ENCODE results near the gene SAMHD1. TPM values are rescaled to one million over a fixed set of nuclear protein-coding genes. Genes with fewer than 3 reads are reported as not detected.

The SAMHD1 gene
- total and polyA plus RNA-seq, 9 of the 15 experiments (the other 6 are each of a cell fraction or from before 2014, with no cell fraction given), result 6.8 to 20.4 (median 14.8) TPM

DNA sequence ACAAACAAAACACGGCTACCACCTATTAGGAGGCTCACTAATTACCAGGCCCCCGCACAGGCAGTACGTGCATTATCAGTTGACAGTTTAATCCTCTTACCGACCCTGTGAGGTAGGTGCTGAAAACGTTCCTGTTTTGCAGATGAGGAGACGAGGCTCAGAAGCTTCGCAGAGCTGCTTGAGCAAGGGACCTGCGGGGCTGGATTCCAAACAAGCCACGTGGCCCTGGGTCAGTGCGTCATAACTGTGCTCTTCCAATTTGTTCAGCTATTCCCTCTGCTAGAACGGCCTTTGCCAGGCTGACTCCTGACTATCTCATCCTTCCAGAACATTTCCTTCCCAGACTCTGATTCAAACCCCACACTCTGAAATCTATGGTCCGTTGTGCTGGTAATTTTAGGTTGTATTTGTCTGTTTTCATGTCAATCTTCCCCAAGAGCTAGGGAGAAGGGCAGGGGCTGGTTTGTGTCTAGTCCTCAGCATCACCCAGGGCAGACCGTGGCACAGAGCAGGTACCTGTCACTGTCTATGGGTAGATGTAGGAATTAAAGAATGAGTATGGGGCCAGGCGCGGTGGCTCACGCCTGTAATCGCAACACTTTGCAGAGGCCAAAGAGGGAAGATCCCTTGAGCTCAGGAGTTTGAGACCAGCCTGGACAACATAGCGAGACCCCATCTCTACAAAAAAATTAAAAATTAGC lies 104.3 kb downstream of the SAMHD1 start (continued):
- TF ChIP-seq L3MBTL2 (IDR thresholded peaks at IDR 0.05) (0 out of 2 replicates have a peak, but pooled peaks have one; percentile 34), ZNF121 (CRISPR knock-in tag; conservative IDR thresholded peaks at IDR 0.05) (peak; percentile 93), ZKSCAN8 (CRISPR knock-in tag; IDR thresholded peaks at IDR 0.05) (no peak), DACH1 (IDR thresholded peaks at IDR 0.05; ENCODE audit: partially characterized antibody) (no peak), RNF2 (IDR thresholded peaks at IDR 0.05) (no peak), CREM (IDR thresholded peaks at IDR 0.05; ENCODE audit: low read depth) (no peak)
- TF ChIP-seq, protein P1, sequence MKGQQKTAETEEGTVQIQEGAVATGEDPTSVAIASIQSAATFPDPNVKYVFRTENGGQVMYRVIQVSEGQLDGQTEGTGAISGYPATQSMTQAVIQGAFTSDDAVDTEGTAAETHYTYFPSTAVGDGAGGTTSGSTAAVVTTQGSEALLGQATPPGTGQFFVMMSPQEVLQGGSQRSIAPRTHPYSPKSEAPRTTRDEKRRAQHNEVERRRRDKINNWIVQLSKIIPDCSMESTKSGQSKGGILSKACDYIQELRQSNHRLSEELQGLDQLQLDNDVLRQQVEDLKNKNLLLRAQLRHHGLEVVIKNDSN (CRISPR knock-in tag; IDR thresholded peaks at IDR 0.05), result peak; percentile 68
- TF ChIP-seq, protein P2, sequence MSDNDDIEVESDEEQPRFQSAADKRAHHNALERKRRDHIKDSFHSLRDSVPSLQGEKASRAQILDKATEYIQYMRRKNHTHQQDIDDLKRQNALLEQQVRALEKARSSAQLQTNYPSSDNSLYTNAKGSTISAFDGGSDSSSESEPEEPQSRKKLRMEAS (CRISPR knock-in tag; IDR thresholded peaks at IDR 0.05), result peak; percentile 73

DNA sequence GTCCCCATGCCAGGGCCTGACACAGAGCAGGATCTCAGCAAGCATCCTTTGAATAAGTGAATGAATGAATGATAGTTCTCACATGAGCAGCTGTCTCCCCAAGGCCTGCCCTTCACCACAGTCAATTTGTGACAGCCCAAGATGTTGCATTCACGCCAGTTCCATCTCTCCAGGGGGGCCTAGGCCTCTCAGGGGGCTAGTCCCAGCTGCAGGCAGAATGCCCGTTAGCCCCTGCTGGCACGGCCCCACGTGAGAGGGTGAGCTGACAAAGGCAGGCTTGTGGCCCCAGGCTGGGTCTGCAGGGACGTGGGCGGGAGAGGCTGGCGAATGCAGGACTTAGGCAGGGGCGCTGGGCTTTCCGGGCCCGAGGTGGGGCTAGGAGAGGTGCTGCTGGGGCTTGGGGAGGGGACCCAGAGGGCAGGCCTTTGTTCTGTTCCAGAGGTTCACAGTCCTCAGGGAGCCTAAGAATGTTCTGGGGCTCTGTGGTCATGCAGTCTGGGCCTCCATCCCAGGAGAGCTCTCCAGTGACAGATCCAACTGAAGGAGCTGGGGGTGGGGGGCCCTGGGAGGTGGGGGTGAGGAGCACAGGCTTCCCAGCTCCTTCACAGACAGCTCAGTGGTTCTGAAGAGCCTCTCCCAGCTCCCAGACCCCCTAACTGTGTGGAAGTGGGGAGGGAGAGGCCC lies 106.1 kb downstream of the SAMHD1 start:
- in situ Hi-C loops (cut with MboI) (no loop called here), intact Hi-C loops (cut with micrococcal nuclease) (no loop called here)
- no peak overlapping the region for H3K27ac ChIP-seq (ENCODE audit: extremely low read depth, low read depth, low read length)
- 0 out of 2 replicates have a peak, but pooled peaks have one; percentile 49 for TF ChIP-seq POLR2G (IDR thresholded peaks at IDR 0.05; ENCODE audit: low read depth, low read length)
- peak; percentile 77 for TF ChIP-seq ZNF24 (IDR thresholded peaks at IDR 0.05)
- TF ChIP-seq, protein P3, sequence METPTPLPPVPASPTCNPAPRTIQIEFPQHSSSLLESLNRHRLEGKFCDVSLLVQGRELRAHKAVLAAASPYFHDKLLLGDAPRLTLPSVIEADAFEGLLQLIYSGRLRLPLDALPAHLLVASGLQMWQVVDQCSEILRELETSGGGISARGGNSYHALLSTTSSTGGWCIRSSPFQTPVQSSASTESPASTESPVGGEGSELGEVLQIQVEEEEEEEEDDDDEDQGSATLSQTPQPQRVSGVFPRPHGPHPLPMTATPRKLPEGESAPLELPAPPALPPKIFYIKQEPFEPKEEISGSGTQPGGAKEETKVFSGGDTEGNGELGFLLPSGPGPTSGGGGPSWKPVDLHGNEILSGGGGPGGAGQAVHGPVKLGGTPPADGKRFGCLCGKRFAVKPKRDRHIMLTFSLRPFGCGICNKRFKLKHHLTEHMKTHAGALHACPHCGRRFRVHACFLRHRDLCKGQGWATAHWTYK (CRISPR knock-in tag; IDR thresholded peaks at IDR 0.05), result no peak
- TF ChIP-seq ZC3H4 (CRISPR knock-in tag; IDR thresholded peaks at IDR 0.05; ENCODE audit: borderline replicate concordance), result no peak
- TF ChIP-seq, protein P4, sequence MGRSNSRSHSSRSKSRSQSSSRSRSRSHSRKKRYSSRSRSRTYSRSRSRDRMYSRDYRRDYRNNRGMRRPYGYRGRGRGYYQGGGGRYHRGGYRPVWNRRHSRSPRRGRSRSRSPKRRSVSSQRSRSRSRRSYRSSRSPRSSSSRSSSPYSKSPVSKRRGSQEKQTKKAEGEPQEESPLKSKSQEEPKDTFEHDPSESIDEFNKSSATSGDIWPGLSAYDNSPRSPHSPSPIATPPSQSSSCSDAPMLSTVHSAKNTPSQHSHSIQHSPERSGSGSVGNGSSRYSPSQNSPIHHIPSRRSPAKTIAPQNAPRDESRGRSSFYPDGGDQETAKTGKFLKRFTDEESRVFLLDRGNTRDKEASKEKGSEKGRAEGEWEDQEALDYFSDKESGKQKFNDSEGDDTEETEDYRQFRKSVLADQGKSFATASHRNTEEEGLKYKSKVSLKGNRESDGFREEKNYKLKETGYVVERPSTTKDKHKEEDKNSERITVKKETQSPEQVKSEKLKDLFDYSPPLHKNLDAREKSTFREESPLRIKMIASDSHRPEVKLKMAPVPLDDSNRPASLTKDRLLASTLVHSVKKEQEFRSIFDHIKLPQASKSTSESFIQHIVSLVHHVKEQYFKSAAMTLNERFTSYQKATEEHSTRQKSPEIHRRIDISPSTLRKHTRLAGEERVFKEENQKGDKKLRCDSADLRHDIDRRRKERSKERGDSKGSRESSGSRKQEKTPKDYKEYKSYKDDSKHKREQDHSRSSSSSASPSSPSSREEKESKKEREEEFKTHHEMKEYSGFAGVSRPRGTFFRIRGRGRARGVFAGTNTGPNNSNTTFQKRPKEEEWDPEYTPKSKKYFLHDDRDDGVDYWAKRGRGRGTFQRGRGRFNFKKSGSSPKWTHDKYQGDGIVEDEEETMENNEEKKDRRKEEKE (IDR thresholded peaks at IDR 0.05; ENCODE audit: borderline replicate concordance in 1 of 2, control insufficient read depth in 1 of 2, low read depth in 2 of 2, low read length in 1 of 2), result no peak
- TF ChIP-seq ZNF586 (CRISPR knock-in tag; conservative IDR thresholded peaks at IDR 0.05), result no peak
- TF ChIP-seq RB1 (IDR thresholded peaks at IDR 0.05; ENCODE audit: low read depth), result no peak

More for the DNA sequence above, 106.1 kb downstream of the SAMHD1 start:
- BruUV-seq (replicated peaks), result no TSS peak
- DNase-seq (ENCODE audit: extremely low read depth in 1 of 4, low spot score in 3 of 4) (no peak), FAIRE-seq (no peak), ATAC-seq (no peak)
- 94% methylated on average over 10 of the region's 10 CpGs for WGBS (ENCODE audit: insufficient coverage, low coverage, missing lambda C conversion rate)
- H3K4me1 ChIP-seq (replicated peaks in 1 of 2; ENCODE audit: control insufficient read depth in 2 of 2, insufficient read depth in 2 of 2, low read length in 2 of 2), result peaks cover 13 to 27% of the 10 kb centered on the region in 2 experiments; a peak in 4 of 5 replicates
- peaks cover 40% of the 10 kb centered on the region for H3K79me2 ChIP-seq (ENCODE audit: control insufficient read depth, insufficient read depth, low read length)
- no peaks in the 10 kb centered on the region; the same call in 1 of the 2 replicates for H3K9me3 ChIP-seq (replicated peaks; ENCODE audit: control insufficient read depth, insufficient read depth, low read depth, low read length)
- H3K4me2 ChIP-seq (ENCODE audit: insufficient read depth, low read length), result no peak overlapping the region
- H3K27me3 ChIP-seq (ENCODE audit: control insufficient read depth in 2 of 2, insufficient read depth in 2 of 2, low read length in 2 of 2), result no peaks in the 10 kb centered on the region
- ChIA-PET POLR2A (interaction anchor here (0.8 to 7.0 kb wide), 3 partner anchors 8 to 14 kb away, joined by 3 to 65 read pairs (median 7); a partner anchor contains a TSS), CTCF (ENCODE audit: low intra/inter-chr PET ratio) (no interaction called here)
- peaks cover 14% of the 10 kb centered on the region; the same call in 1 of the 3 replicates for H3K36me3 ChIP-seq (ENCODE audit: control insufficient read depth, insufficient read depth, low read length)
- H3K9me1 ChIP-seq (ENCODE audit: control insufficient read depth, insufficient read depth, low read length), result no peaks in the 10 kb centered on the region
- H3K4me3 ChIP-seq, result no peak overlapping the region
- 0 out of 2 replicates have a peak, but pooled peaks cover 3% of the 10 kb centered on the region for H4K20me1 ChIP-seq (replicated peaks; ENCODE audit: control insufficient read depth, insufficient read depth, low read length)
- H3K9ac ChIP-seq (ENCODE audit: insufficient read depth in 1 of 2, low read depth in 2 of 2, low read length in 2 of 2), result peak overlapping the region in 1 of 2 experiments; percentile 76; a peak in 1 of 4 replicates
- no peak overlapping the region for H2AFZ ChIP-seq (ENCODE audit: low read depth, low read length)

Measured in K562 (cell line).